Measurements from ENCODE around the gene ZSCAN4.

ZSCAN4 gene, protein sequence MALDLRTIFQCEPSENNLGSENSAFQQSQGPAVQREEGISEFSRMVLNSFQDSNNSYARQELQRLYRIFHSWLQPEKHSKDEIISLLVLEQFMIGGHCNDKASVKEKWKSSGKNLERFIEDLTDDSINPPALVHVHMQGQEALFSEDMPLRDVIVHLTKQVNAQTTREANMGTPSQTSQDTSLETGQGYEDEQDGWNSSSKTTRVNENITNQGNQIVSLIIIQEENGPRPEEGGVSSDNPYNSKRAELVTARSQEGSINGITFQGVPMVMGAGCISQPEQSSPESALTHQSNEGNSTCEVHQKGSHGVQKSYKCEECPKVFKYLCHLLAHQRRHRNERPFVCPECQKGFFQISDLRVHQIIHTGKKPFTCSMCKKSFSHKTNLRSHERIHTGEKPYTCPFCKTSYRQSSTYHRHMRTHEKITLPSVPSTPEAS

DNA sequence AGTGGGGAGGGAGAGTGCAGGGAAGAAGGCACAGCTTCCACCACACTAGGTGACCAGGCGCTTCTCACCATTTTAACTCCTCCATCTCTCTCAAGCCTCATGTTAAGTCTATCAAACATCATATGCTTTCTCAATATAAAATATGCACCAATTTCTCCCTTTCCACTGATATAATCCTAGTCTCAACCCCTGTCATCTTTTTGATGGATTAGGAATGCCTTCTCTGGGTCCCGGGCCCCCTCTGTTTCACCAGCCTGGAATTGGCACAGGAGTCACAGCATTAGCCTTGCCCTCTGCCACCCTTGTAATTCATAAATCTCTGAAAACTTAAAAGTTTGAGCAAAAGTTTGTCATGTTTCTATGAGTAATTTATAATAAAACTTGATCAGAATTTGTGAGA lies at the start of gene ZSCAN4:
ZSCAN4 (plus strand) TSS at position 301 of the 400 bp plus-strand sequence. CDS start 7,211 bp downstream, outside the sequence.
- no peak for DNase-seq (ENCODE audit: low read depth in 2 of 2)

DNA sequence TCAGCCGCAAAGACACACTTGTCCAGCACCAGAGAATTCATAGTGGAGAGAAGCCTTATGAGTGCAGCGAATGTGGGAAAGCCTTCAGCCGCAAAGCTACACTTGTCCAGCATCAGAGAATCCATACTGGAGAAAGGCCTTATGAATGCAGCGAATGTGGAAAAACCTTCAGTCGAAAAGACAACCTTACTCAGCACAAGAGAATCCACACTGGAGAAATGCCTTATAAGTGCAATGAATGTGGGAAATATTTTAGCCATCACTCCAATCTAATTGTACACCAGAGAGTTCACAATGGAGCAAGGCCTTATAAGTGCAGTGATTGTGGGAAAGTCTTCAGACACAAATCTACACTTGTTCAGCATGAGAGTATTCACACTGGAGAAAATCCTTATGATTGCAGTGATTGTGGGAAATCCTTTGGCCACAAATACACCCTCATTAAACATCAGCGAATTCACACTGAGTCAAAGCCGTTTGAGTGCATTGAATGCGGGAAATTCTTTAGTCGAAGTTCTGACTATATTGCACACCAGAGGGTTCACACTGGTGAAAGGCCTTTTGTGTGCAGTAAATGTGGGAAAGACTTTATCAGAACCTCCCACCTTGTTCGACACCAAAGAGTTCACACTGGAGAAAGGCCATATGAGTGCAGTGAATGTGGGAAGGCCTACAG lies 47.9 kb upstream of the ZSCAN4 start:
- no peak for DNase-seq (ENCODE audit: low read depth in 2 of 2)

DNA sequence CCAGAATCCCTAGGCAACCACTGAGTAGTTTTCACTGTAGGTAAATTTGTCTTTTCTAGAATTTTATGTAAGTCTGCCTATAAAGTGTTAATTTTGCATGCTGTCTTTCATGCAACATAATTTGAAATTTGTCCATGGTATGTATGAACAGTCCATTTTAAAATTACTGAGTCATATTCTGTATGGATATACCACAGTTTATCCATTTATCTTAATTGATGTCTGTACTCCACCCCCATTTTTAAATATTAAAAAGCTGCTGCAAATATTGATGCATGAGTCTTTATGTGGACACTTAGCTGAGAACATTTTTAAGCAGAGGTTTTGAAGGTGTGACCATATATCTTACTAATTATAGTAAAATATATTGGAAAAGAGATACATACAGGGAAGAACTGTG lies 45.6 kb upstream of the ZSCAN4 start:
- DNase-seq (ENCODE audit: low read depth in 2 of 2) = no peak

DNA sequence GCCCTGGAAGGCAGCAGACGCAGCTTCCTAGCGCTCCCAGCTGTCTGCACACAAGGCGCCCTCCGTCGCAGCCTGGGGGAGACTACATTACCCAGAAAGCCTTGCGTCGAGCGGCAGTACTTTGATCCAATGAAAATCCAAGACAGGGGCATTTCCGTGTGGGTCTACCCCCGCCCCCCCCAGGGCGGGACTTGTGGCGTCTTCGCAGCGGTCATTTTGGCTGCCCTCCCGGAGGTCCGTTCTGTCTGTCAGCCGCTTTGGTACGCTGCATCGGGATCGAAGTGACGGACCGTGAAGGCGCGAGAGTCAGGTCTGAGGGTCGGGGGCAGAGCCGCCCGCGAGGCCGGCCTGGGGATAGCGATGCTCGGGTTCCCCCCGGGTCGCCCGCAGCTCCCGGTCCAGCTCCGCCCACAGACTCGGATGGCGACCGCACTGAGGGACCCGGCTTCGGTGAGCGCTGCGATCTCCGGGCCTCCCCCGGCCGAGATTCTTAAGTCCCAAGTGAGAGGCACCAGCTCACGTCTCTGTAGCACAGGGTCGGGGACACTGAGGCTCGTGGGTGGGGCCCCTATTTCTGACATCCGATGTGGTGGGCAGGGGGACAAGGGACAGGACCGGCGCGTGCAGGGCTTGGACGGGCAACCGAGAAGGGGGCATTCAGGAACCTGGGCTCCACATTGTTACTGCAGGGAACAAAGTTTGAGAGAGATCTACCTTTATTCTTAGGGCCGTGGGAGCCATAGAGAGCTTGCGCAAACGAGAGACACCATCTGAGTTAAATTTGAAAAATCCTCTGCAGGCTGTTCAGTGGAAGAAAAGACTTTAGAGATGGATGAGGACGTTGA lies 35.5 kb upstream of the ZSCAN4 start, which contains the start of gene ZNF211:
ZNF211 (plus strand) TSS at position 182 of the 845 bp plus-strand sequence; CDS start at position 361, 179 bp downstream.
- peak; percentile 70 to 77 for DNase-seq (ENCODE audit: low read depth in 2 of 2)

DNA sequence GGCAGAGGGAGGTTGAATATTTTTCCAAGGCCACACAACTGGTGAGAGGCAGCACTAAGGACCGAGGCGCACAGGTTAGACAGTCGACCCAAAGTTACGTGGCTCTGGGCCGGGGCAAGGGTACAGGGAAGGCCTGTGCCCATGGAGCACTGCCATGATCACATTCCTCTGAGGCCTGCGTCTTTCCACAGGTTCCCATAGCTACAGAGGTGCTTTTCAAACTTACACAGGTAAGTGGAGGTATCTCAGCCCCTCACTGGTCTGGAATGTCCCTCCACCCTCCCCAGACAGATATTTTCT lies 35.0 kb upstream of the ZSCAN4 start:
- no peak for DNase-seq (ENCODE audit: low read depth in 2 of 2)

DNA sequence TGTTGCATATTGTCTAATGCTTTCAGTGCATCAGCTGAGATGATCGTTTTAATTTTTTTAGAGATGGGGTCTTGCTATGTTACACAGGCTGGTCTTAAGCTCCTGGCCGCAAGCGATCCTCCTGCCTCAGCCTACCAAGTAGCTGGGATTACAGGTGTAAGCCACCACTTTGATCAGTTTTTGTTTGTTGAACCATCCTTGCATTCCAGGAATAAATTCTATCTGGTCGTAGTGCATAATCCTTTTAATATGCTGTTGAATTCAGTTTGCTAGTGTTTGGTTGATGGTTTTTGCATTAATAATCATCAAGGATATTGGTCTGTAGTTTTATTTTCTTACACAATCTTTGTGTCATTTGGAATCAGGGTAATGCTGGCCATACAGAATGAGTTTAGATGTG lies 31.4 kb upstream of the ZSCAN4 start:
- DNase-seq (ENCODE audit: low read depth in 2 of 2) = no peak

DNA sequence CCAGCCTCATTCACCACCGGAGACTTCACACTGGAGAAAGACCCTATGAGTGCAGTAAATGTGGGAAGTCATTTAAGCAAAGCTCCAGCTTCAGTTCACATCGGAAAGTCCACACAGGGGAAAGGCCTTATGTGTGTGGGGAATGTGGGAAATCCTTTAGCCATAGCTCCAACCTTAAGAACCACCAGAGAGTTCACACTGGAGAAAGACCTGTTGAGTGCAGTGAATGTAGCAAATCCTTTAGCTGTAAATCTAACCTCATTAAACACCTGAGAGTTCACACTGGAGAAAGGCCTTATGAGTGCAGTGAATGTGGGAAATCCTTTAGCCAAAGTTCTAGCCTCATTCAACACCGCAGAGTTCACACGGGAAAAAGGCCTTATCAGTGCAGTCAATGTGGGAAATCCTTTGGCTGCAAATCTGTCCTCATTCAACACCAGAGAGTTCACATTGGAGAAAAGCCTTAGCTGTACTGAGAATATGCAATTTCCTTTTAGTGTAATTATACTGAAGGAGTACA lies 27.0 kb upstream of the ZSCAN4 start:
- no peak for DNase-seq (ENCODE audit: low read depth in 2 of 2)

DNA sequence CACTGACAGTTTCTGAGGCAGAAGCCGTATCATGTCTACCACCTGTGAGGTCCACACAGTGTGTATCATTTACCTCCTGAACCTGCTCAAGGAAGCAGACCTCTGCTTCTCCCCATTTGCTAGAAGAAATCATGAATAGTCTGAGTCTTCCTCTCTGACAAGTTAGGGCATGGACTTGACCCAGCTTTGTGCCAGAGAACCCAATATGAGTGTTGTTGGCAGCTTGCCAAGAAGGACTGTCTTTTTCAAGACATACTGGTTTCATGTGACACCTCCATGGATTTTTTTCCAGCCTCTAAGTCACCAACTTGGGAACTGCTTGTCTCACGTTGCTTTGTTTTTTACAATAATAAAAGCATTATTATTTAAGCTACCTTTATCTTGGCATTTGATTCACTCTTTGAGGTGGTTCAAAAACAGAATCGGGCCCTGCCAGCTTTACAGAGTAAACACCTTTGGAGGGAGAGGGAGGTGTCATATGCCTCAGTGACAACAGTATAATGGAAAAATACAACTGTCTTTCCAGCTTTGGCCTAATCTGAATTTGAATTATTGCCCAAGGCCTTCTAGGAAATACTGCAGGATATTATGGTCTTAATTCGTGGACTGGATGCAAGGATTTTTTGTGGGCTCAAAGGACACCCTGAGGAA lies 26.2 kb upstream of the ZSCAN4 start:
- no peak for DNase-seq (ENCODE audit: low read depth in 2 of 2)

DNA sequence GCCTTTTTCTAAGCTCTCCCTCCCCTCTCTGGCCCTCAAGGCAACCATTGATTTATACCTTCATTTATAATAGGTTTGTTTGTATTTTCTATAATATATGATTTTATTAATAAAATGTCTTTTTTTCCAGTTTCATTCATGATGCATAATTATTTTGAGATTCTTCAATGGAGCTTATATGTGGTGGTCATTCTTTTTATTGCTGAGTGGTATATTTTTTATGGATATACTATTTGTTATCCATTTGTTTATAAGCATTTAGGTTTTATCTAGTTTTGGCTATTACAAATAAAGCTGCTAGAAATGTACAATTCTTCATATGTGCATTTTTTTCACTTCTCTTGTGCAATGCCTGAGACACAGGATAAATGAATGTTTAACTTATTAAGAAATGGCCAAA lies 25.0 kb upstream of the ZSCAN4 start:
- DNase-seq (ENCODE audit: low read depth in 2 of 2) = no peak

DNA sequence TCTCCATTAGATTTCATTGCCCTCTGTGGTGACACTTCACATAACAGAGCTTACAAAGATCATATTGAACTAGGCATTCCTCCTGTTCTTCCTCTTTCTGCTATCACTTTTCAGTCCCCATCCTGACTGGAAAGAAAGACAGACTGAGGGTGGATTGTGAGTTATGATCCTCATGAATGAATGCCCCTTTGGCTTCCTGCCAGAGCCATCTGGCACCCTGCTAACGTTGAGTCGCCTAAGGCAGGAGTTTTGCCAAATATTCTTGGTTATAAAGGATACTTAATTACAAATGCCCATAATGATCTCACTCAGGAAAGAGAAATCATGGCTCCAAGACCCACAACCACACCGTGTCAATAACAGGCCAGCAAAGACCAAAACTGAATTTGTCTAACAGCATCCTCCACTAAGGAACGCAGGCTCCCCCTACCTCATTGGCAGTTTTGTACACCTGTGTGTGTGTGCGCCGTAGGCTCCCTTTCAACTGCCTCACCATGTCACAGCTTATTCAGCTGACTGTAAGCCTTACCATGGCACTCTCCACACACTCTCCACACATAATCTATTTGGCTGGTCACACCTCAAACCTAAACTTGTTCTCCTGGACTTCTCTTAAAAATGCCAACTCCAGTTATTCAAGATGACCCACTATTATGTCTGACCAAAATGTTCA lies 20.3 kb upstream of the ZSCAN4 start:
- no peak for DNase-seq (ENCODE audit: low read depth in 2 of 2)

DNA sequence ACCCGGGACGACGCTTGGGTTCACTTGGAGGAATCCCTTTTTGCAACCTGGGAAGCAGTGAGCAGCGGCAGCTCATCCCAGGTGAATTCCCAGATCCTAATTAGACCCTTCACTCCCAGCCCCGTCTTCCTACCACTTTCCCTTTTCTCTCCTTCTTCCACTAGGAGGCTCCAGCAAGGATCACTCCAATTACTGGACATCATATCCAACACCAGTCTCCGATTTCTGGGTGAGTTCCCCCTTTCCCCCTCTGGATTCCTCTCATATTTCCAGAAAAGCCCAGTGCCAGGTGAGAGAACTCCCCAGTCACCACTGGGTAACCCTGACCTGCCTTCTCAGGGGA lies 17.1 kb upstream of the ZSCAN4 start:
- no peak for DNase-seq (ENCODE audit: low read depth in 2 of 2)

DNA sequence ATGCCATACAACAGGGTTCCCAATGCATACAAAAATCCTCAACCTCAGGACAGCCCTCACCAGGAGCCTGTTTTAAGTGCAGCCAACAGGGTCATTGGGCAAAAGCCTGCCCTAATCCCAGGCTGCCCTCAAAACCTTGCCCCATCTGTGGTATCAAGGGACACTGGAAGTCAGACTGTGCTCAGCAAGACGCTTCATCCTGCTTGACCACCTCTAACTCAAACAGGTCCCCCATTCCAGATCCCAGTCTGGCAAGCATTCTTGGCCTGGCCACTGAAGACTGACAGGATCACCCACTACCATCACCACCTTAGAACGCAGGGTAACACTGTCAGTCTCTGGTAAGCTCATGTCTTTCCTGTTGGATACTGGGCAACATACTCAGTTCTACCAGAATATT lies 15.0 kb upstream of the ZSCAN4 start:
- DNase-seq (ENCODE audit: low read depth in 2 of 2) = no peak

DNA sequence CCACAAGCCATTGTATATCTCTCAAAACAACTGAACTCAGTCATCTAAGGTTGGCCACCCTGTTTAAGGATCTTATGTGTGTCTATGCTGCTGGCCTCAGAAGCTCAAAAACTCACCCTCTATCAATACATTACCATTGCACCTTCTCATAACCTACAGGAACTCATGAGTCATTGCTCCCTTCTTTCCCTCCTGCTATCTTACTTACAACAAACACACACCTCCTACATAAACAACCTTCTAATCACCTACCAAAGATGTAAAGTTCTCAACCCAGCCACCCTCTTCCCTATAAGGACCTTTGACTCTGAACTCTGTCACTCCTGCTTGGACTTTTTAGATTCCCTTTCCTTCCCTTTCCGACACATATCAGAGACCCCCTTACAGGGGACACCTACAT lies 13.3 kb upstream of the ZSCAN4 start:
- no peak for DNase-seq (ENCODE audit: low read depth in 2 of 2)

DNA sequence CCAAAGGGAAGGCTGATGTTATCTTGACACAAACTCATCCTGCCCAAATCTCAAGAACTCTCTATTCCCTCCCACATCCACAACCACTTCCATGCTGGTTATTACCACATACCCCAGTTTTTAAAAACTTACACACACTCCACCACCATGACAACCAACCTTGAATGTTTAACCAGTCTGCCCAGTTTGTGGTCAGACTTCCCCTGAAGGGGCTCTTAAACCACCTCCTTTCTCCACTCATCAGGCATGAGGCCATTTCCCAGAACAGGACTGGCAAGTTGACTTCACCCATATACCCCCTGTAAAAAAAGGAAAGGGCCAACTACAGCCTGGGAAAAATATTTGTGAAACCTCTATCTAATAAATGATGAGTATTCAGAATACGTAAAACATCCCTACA lies 12.4 kb upstream of the ZSCAN4 start:
- no peak for DNase-seq (ENCODE audit: low read depth in 2 of 2)

DNA sequence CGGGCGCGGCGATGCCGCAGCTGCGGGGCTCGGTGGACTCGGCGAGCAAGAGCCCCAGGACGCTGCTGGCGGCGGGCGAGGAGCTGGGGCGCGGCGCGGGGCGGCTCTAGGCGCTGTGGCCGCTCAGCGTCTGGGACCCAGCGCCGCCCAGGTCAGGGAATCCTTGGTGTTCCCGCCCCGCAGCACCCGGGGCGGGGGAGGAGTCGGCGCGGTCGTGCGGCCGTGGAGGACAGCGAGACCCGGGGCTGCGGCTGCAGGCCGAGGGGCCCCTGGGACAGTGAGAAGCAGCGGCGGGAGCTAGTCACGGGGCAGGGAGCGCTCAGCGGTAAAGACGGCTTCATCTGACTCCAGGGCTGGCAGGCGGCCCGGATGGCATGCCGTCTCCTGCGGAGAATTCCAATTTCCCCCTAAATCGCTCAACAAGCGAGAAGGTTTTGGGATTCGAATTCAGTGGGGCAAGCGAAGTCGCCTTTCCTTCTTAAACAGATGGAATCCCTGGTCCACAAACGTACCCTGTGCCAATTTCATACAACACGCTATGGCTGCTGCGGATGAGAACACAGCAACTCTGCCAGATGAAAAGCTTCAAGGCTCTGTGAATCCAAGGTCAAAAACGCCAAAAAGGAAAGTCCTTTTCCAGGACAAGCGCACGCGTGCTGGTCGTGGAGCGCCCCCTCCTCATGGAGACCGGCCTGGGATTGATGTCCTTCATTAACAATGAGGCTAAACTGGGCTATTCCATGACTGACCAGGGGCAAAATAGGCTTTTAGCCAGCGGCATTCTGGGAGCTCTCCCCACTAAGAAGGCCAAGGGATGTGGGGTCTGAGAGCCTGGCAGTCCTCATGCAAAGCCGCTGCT lies 4.2 kb upstream of the ZSCAN4 start:
- no peak for DNase-seq (ENCODE audit: low read depth in 2 of 2)

DNA sequence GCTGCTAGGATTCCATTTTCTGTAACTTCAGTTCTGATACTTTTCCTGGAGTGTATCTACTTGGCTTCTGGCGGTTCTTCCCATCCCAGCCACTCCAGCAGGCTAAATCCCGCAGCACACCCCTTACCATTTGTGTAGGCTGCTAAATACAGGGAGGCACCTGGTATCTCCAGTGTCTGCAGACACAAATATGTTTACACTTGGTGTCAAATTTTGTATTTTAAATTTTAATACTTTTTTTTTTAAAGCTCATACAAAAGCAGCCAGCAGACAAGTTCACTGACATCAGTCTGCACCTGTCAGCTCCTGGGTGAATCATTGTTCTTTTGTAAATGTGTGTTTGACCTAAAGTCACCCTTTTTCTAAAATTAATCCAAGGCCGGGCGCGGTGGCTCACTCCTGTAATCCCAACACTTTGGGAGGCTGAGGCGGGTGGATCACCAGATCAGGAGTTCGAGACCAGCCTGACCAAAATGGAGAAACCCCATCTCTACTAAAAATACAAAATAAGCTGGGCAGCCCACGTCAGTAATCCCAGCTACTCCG lies 3.4 kb upstream of the ZSCAN4 start:
- DNase-seq (ENCODE audit: low read depth in 2 of 2) = no peak

DNA sequence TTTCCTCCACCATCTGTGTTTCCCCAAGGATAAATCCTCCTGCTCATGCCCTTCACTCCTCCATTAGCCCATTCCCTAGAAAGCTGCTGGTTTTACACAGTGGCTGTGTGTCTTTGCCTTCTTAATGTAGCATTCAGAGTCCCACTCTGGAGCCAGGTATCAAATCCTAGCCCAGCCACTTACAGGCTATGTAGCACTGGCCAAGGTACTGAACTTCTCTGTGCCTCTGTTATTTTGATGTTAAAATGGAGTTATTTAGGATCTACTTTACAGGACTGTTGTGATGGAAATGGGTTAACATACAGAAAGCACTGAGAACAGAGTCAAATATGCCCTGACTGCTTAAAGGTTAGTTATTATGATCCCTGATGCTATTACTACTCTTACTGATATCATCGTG lies 1.5 kb upstream of the ZSCAN4 start:
- DNase-seq (ENCODE audit: low read depth in 2 of 2) = no peak

DNA sequence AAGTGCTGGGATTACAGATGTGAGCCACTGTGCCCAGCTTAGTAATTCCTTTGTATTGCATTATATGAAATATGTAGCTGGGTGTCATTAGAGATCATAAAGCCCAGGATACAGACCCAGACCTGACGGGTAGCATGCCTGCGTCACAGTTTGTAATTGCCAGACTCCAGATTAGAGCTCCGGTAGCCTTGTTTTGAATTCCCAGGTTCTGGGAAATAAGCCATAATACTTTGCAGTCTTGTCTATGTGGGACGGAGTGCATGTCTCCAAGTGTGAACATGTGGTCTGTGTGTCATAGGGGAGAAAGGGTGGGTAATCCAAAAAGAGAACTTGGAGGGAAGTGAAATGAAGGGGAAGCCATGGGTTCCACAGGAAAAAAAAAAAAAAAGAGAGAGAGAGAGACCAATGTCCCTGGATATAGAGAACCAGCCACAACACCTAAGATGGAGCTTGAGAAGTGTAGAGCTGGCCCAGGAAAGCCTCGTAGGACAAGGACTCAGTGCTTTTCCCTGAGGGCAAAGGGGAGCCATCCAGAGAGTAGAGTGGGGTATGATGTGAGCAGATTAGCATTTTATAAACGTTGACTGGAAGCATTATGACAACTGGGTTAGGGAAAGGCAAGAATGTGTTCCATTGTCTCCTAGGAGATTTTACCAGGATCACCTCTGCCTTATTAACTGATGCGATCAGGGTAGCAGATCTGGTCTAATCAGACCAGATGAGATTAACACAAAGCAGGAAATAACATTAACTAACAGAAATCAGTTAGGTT lies 2.6 kb downstream of the ZSCAN4 start:
- no peak for DNase-seq (ENCODE audit: low read depth in 2 of 2)

DNA sequence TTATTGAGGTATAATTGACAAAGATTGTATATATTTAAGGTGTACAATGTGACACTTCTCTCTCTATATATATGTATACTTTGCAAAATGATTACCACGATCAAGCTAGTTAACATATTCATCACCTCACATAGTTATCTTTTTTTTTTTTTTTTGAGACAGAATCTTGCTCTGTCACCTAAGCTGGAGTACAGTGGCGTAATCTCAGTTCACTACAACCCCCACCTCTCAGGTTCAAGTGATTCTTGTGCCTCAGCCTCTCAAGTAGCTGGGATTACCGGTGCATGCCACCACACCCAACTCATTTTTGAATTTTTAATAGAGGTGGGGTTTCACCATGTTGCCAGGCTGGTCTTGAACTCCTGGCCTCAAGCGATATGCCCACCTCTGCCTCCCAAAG lies 3.7 kb downstream of the ZSCAN4 start:
- DNase-seq (ENCODE audit: low read depth in 2 of 2) = no peak

Measured in stimulated activated CD4-positive, alpha-beta T cell treated with anti-CD3 and anti-CD28 coated beads, Interleukin-12 subunit alpha, Interleukin-12 subunit beta, amount 100 ng/mL, for 24 hours (primary cell).